Stimulated activated CD8-positive, alpha-beta memory T cell treated with anti-CD3 and anti-CD28 coated beads, Interleukin-7, amount 100 ng/mL, for 1 hour (primary cell): ENCODE data around the gene SAXO2.
"Not testable (repeated sequence)": the region's sequence is repeated elsewhere in the genome, so short reads cannot be mapped to it uniquely, and the experiment has no call there.

ENCODE experiments used
- DNase-seq, 2 donors: peaks; one replicate each; pipeline ENCODE4 v3.0.0-alpha.2; 2020; ENCODE audit warnings: low read depth in 2 of 2

The SAXO2 gene

DNA sequence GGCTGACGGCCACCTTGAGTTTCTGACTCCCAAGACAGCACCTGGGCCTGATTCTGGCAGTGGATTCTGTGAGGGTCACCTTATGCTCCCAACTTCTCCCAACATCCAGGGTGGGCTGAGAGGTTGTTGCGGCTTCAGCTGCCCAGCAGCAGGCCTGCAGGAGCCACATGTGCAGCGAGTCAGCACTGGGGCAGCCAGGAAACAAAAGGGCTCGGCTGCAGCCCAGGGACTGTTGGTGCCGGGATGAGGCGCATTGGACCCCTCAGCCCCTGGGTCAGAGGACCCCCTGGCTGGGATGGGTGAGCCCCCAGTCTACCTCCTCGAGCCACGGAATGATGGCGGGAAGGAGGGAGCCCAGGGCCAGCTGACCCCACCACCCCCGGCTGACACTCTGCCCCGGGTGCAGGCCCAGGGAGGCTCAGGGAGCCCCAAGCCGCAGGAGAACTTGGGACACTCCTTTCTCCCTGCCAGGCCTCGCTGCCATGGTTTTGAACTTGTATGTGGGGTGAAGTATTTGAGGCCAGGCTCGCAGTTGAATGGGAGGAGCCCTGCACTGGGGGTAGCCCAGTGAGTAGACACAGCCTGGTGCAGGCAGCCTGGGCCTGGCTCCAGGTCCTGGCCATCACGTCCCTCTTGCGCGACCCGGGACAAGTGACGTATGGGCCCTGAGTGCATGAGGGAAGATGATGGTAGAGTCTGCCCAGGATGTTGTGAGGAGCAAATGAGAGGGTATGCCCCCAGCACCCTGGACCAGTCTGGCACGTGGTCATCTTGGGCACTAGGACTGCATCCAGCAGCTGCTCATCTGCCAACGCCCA lies 51.5 kb downstream of the SAXO2 start:
- DNase-seq, result not testable (repeated sequence)

DNA sequence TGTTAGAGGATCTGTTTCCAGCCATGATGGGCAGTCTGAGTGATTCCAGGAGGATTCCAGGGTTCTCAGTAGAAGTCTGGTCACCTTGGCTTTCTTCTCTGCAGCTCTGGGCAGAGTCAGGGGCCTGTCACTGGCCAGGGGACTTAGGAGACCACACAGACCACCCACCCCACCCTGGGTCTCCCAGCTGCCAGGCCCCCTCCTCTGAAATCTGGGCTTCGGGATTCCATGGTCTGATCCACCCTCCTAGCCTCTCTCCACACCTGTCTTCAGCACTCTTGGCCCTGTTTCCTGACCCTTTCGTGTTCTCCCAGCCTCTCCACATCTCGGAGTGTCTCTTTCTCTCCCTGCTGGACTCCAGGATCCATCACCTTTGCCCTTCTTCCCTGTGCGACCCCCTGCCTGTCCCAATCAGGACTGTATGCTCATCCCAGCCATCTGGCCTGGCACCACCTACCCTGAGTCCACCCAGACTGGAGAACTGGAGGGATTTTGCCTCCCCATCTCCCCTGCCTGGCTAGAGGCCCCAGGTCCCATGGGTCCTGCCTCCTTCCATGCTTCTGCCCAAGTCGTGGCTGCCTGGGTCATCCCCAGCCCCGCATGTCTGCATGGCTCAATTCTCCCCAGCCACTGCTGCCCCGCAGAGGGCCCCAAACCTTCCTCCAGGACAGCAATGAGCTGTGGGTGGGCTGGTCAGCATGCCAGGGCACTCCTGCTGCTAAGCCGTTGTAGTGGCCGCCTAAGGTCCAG lies 52.3 kb downstream of the SAXO2 start:
- DNase-seq, result no peak

DNA sequence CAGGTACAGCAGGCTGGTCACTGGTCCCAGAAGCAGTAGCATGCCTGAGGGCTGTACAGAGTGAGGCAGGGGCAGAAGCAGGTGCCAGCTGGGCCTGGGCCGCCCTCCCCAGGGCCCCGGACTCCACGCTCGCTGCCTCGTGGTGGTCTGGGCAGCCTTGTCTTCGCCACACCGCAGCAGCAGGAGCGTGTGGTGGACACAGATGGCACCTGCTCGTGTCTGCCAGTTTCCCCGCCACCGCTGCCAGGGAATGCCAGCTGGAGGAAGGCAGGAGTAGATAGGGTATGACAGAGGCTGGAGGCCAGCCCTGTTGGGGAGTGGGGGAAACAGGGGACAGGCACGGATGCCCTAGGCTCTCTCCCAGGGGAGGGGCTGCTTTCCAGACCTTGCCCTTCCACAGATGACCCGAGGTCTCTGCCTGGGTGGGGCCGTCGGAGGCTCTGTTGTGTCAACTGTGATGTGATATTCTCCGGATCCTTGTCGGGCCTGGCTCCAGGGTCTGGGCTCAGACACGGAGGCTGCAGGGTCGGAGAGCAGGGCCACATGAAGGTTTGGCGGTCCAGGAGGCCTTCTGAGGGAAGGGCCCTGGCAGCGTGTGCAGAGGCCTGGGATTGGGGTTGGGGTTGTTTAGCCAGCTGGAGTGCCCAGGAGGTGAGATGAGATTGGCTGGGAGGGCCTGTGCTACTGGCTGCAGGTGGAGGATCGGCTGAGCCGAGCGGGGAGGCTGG lies 53.1 kb downstream of the SAXO2 start:
- DNase-seq, result no peak

DNA sequence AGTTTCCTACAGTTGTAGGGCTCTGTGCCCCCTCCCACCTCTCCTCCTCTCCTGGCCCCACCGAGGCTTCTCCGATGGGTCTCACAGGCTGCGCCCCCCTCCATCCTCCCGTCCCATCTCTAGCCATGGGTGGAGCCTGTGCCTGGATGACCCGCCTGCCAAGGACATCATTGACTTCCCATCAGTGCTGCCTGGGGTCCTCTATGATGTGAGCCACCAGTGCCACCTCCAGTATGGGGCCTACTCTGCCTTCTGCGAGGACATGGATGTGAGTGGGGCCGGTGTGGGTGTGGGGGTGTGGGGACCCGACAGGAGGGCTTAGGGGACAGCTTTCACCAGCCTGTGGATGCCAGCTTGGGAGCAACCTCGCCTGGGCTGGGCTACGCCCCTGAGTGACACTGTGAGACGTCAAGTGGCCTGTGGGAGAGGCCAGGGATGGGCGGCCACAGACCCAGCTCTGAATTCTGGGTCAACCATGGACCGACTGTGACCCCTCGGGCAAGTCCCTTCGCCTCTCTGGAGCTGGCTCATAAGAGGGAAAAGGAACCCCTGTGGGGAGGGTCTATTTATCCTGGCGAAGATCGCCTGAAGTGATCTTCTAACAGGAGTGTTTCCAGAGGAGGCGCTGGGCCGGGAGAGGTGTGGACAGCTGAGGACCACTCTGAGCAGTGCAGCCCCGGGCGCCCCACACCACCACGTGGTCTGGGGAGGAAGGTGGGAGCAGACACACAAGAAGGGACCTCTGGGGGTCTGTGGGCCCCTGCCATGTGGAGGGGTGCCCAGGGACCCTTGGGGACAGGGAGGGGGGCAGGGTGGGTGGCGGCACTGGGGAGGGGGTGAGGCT lies 53.9 kb downstream of the SAXO2 start:
- DNase-seq, result not testable (repeated sequence)

DNA sequence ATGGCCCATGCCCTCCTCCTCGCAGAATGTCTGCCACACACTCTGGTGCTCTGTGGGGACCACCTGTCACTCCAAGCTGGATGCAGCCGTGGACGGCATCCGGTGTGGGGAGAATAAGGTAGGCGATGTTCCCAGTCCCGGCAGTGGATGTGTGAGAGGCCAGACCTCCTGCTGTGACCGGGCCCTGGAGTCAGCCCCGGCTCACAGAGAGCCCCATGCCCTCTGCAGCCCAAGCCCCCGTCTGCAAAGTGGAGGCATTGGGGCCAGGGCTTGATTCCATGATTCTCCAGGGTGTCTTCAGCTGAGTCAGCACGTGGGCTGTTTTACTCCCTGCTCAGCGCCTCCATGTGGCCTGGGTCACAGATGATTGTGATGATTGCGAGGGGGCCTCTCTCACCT lies 54.5 kb downstream of the SAXO2 start:
- no peak for DNase-seq

DNA sequence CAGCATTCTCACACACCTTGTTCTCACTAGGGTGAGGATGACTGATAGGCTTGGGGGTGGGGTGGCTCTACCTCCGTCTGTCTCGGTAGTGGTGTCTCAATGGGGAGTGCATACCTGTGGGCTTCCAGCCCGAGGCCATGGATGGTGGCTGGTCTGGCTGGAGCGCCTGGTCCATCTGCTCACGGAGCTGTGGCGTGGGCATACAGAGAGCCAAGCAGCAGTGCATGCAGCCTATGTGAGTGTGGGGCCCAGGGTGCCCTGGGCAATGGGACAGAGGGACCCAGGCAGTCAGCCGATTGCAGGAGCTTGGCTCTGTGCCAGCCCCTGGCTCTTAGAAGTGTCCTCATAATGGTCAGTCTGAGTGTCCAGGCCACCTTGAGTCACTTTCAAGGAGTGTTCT lies 54.9 kb downstream of the SAXO2 start:
- DNase-seq, result not testable (repeated sequence)

DNA sequence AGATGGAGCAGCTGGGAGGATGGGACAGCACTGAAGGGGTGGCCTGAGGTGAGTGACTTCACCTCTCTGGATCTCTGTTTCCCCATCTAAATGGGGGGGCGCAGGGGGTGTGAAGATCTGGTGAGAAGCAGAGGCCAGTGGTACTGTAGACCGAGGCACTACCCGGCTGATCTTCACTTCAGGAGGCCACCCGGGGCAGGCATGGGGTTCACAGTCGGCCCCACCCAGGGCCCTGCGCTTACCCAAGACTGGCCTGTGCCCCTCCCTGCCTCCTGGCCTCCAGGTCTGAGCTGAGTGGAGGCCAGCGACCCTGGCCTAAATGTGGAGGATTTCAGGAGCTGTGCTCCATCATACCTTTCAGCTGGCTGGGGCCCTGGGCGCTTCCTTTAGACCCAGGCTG lies 55.7 kb downstream of the SAXO2 start:
- not testable (repeated sequence) for DNase-seq

DNA sequence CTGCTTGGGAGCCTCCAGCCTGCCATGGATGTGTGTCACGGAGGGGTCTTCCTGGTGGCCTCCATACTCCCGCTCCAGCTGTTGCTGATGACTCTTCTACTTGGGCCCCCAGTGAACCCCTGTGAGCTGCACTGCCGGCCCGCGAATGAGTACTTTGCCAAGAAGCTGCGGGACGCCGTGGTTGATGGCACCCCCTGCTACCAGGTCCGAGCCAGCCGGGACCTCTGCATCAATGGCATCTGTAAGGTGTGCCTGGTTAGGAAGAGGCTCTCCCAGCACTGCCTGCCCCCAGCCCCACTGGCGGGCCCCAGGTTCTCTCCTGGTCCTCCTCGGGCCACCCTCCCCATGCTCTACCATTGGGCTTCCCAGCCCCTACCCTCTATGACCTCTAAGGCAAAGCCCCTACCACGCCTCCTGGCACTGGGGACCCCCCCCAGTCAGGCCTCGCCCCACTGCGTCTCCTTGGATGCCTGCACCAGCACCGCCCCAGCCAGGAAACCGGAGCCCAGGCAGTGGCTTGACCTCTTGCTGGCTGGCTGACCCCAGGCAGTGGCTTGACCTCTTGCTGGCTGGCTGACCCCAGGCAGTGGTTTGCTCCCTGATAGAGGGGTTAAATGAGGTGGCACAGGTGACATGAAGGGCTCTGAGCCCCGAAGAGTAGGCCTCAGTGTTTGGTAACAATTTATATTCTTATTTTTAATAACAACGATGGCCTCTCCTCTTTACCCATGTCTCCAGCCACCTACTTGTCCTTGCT lies 57.1 kb downstream of the SAXO2 start:
- not testable (repeated sequence) for DNase-seq

DNA sequence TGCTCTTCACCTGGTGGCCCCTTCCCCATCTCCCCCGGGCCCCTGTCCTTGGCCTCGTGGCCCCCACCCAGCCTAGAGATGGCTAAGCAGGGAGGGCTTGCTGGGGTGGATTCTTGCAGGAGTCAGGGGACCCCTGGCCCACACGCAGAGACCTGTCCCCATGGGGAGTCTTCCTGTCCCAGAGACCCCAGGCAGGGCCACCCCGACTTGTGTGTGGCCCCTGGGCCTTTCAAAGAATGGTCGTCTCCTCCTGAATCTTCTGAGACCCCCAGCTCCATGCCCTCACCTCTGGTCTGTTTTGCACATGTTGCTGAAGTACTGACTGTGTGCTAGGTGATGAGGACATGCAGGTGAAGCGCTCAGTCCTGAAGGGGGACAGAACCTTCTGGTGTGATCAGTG lies 58.2 kb downstream of the SAXO2 start:
- not testable (repeated sequence) for DNase-seq

DNA sequence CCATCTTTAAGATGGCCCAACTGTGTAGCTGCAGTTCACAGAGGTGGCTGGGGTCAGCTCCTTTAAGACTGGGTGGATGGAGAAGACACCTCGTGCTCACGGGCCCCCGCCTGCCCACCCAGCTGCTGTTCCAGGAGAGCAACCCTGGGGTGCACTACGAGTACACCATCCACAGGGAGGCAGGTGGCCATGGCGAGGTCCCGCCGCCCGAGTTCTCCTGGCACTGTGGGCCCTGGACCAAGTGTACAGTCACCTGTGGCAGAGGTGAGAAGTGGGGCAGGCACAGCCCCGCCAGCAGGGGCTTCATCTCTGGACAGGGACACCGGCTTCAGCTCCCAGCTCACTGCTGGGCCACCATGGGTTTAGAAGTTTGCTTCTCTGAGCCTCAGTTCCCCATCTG lies 59.9 kb downstream of the SAXO2 start:
- not testable (repeated sequence) for DNase-seq

DNA sequence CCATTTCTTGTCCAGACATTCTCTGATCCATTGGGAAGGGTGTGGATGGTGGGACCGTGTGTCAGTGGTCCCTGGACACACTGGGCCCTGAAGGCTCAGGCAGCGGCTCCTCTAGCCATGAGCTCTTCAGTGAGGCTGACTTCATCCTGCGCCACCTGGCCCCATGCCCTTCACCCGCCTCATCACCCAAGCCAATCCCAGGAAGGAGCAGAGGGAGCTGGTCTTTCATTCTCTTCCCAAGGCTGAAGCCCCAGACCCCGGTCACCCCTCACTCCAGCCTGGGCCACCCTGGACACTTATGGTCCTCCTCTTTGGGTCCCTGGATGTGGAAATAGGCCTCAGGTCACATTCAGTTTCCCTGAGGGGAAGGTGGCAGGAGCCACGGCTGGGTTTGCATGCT lies 62.2 kb downstream of the SAXO2 start:
- not testable (repeated sequence) for DNase-seq

DNA sequence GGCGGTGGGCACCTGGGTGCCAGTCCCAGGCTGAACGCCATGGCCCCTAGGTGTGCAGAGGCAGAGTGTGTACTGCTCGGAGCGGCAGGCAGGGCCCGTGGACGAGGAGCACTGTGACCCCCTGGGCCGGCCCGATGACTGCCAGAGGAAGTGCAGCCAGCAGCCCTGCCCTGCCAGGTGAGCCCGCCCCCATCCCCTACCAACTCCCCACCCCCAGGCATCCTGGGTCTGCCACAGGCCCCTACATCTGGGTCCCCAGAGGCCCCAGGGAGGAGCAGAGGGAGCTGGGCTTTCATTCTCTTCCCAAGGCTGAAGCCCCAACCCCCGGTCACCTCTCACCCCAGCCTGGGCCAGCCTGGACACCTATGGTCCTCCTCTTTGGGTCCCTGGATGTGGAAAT lies 63.0 kb downstream of the SAXO2 start:
- not testable (repeated sequence) for DNase-seq

DNA sequence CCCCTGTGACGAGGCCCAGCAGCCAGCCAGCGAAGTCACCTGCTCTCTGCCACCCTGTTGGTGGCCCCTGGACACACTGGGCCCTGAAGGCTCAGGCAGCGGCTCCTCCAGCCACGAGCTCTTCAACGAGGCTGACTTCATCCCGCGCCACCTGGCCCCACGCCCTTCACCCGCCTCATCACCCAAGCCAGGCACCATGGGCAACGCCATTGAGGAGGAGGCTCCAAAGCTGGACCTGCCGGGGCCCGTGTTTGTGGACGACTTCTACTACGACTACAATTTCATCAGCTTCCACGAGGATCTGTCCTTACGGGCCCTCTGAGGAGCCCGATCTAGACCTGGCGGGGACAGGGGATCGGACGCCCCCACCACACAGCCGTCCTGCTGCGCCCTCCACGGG lies 64.3 kb downstream of the SAXO2 start:
- not testable (repeated sequence) for DNase-seq

DNA sequence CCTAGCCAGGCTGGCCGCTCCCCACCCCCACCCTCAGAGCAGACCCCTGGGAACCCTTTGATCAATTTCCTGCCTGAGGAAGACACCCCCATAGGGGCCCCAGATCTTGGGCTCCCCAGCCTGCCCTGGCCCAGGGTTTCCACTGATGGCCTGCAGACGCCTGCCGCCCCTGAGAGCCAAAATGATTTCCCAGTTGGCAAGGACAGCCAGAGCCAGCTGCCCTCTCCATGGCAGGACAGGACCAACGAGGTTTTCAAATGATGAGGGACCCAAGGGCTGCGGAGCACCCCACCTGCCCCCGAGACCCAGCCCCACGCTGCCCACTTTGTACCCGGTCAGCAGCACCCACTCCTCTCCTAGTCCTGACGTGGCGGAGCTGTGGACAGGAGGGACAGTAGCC lies 64.8 kb downstream of the SAXO2 start:
- not testable (repeated sequence) for DNase-seq

DNA sequence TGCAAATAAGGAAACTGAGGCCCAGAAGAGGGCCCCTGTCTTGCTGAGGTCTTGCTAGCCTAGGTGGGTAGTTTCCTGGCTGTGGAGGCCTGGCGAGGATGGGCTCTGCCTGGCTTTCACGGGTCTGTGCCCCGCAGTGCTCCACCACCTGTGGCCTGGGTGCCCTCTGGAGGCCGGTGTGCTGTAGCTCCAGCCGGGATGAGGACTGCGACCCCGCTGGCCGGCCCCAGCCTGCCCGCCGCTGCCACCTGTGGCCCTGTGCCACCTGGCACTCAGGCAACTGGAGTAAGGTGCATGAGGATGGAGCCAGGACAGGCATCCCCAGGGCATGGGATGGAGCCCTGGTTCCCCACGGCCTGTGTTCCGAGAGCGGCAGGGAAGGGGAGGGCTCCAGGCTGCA lies 66.4 kb downstream of the SAXO2 start:
- DNase-seq, result not testable (repeated sequence)

DNA sequence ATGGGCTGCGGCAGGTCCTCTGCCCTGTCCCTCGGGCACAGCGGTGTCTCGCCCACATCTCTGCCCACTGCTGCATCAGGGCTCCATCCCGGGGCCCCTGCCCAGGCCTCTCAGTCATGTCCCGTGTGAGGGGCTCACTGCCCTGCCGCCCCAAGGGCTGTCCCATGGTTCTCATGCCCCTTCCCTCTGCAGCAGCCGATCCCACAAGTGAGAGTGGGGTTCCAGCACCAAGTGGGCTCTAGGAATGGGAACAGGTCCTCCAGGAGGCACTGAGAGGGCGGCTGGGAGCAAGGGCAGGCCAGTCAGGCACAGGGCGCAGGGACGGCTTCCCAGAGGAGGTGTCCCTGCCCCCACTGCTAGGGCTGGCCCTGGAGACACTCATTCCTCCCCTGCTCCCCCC lies 68.3 kb downstream of the SAXO2 start:
- DNase-seq, result not testable (repeated sequence)

DNA sequence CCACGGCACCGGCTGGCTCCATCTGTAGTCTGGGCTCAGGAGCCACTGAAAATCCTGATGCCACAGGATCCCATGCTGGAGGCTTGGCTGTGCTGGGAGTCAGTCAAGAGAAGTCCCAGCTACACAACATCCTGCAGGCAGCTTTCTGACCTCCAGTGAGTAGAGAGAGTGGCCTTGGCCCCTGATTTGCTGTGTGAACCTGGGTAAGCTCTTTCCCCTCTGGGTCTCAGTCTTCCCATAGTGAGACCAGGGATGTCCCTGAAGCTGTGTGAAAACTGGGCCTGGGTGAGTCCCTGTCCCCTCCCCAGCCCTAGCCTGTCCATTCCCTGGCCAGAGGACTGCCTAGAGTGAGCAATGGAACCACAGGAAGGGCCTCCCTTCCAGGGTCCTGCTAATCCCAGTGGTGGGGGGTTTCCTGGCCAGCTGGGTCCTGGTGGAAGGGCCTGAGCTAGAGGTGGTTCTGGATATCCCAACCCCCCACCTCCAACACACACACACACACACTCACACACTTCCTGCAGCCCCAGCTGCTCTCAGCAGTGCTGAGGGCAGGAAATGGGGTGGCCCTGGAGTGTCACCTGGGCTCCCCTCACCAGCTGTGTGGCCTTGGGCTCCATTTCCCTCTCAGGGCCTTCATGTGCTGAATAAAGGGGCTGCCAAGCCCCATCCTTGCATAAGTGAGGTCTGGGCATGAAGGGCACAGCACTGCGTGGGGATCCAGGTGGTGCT lies 69.1 kb downstream of the SAXO2 start:
- DNase-seq, result not testable (repeated sequence)

DNA sequence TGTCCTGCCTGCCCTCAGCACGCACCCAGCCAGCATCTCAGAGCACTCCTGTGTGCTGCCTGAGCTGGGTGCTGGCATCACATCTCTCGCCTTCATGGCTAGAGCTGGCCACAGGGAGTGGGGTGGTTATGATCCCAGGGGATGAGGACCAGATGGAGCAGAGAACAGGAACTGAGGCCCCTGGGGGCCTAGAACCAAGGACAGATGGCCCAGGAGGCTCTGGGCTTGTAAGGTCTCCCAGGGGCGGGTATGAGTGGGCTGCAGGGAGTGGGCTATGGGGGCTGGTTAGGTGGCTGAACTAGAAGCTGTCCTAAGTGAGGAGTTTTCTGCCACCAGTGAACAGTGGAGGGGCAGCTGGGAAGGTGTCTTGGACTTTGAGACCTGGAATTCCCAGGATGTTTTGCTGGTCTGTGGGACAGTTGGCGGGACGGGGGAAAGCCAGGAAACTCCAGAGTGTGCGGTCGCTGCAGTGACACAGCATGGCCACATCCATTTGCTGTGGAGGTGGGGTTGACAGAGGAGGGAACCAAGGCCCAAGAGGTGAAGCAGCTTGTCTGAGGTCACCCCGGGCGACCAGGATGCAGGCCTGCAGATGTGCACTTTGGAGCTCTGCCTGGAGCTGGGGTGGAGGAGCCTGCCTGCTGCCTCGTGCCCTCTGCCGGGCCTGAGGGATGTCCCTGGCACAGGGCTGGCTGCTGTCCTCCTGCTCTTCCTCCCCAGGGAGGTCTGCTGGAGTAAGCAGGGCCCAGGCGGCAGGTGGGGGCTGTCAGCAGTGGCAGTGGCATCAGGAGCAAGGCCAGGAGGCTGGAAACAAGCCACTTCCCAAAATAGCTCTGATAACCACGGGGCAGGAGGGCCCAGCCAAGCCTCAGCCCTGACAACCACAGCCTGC lies 70.3 kb downstream of the SAXO2 start:
- DNase-seq, result not testable (repeated sequence)
